GM19467 (cell line): Measurements from ENCODE around the gene EHD4.

Experiments
- ATAC-seq: cut with Tn5 transposase; IDR thresholded peaks from one replicate; pipeline ENCODE4 v1.9.1; 2021; ENCODE audit warnings: mild to moderate bottlenecking, moderate library complexity; ENCODE audit not compliant: unreplicated experiment

The EHD4 gene

DNA sequence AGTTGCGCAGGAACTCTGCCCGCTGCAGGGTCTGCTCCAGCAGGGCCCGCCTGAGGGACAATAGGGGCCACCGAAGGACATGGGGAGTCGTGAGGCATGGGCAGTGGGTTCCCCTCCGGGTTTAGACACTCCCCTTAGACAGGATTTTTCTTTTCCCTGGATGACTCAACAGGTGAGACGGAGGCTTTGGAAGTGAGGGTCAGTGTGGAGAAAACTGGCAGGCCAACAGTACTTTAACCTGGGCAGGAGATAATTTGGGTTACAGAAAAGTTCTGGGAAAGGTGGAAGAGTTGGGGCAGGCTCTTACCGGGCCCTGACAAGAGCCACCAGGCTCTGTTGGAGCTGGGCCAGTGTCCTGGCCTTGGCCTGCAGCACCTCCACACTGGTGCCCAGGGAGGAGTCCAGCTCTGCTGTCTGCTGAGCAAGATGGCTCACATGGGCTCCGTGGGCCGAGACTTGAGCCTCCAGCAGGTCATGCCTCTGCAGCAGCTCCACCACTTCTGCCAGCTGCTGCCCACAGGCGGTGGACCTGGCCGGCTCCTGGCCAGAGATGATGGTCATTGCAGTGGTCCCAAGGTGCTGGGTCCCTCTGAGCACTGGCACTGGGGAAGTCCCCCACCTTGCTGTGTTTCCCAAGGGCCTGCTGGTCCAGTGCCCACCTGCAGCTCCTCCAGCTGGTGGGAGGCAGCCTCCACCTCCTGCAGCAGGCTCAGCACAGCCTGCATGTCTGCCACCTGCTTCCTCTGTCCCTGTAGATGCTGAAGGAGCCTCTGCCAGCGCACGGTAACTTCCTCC lies 89.5 kb downstream of the EHD4 start:
- ATAC-seq: no peak

GRCh38 chr15:41881920-41882688 lies 90.3 kb downstream of the EHD4 start:
- ATAC-seq: no peak

GRCh38 chr15:41881550-41881919 lies 90.8 kb downstream of the EHD4 start:
- ATAC-seq: no peak

- ATAC-seq: no peak
Measured at GRCh38 chr15:41881086-41881485, 91.3 kb downstream of the EHD4 start.

DNA sequence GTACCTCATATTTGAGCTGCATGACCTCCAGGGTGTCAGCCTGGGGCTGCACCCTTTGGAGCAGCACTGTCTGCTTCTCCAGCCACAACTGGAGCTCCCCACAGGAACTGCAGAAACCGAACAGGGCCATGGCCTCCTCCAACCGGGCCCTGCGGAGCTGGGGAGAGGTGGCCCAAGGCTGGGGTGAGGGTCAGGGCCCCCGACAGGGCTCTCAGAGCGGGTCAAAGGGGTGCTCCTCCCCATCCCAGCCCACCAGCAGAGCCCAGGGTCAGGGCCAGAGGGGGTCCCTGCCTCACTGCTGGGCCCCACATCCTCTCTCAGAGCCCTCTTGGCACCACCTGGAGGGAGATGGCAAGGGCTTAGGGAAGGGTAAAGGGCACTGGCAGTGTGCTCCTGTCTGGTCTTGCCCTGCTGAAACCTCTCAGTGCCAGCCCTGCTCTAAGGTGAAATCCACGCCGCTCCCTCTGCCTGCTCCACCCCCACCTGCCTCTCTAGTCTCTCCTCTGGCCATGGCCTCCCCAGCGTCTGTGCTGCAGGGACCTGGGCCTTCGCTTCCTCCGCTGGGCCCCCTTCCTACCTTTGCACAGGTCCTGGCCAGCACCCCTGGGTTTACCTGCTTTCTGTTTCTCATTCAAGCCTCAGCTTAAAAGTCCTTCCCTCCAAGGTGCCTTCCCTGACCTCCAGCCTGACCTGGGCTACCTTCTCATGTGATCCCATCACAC lies 92.0 kb downstream of the EHD4 start:
- no peak for ATAC-seq

DNA sequence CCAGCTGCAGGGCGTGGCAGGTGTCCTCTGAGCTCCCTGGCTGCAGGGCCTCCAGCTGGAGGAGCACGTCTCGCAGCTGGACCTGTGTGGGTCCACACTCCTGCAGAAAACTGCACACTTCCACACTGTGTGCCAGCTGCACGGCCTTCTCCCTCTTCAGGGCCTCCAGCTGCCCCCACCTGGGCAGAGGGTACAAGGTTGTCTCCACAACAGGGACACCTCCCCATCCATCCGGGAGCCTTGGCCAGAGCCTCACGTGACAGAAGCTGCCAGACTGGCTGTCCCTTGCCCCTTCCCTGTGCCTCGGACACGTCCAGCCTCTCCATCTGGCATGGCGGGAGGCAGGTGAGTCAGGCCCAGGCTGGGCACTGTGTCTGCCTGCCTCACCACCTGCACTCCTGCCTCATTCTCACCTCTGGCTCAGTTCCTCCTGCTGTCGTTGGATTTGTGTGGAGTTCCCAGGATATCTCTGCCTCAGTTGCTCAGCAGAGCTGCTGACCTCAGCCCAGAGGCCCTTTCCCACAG lies 93.0 kb downstream of the EHD4 start:
- no peak for ATAC-seq

GRCh38 chr15:41878355-41878699 lies 94.0 kb downstream of the EHD4 start:
- no peak for ATAC-seq

- ATAC-seq: no peak
Measured at GRCh38 chr15:41877631-41878354, 94.6 kb downstream of the EHD4 start.

GRCh38 chr15:41876689-41877088 lies 95.7 kb downstream of the EHD4 start:
- ATAC-seq: no peak

DNA sequence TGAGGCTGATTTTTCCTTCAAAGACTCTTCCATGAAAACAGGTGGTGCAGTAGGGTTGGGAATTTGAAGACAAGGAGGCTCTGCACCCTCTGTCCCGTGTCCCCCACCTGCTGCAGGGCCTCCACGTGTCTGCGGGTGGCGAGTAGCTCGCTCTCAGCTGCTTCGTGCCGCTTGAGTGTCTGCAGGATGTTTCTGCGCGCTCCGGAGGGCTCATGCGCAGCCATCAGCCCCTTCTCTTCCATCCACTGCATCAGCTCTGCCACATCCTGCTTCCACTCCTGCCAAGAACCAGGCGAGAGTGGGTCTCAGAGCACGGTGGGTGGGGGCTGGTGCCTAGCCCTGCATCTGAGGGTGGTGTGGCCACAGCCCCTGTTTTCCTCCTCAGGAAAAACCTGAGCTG lies 96.3 kb downstream of the EHD4 start:
- no peak for ATAC-seq

GRCh38 chr15:41874736-41875135 lies 97.6 kb downstream of the EHD4 start:
- no peak for ATAC-seq

GRCh38 chr15:41873711-41874110 lies 98.6 kb downstream of the EHD4 start:
- no peak for ATAC-seq

- ATAC-seq: no peak
Measured at GRCh38 chr15:41872166-41872747, 100.1 kb downstream of the EHD4 start.

DNA sequence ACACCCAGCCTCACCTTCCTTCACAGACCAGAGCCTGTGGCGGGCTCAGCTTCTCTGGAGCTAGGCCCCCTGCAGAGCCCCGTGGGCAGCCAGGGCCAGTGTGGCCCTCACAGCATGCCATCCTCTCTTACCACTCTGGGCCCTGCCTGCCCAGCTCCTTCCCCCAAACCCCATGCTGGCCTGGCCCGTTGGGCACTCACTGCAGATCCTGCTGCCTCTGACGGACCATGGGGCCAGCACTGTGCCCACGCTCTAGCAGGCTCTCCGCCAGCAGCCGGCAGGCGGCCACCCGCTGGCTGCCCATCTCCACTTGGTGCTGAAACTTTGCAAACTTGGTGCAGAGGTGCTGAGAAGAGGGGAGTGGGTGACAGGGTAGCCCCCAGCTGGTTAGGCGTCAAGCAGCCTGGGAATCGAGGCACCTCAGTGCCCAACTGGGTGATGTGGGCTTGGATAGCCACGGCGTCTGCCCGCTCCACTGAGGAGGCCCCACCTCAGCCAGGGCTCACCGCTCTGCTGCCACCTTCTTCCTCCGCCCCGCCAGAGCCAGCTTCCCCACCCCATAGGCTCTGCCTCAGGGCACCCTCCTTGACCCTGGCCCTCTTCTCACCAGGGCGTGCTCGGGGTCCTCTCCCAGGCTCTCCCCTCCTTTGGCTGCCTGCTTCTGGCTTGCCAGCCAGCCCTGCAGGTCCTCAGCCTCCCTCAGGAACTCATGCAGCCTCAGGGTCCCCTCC lies 101.0 kb downstream of the EHD4 start:
- no peak for ATAC-seq

GRCh38 chr15:41870689-41871081 lies 101.7 kb downstream of the EHD4 start:
- no peak for ATAC-seq

DNA sequence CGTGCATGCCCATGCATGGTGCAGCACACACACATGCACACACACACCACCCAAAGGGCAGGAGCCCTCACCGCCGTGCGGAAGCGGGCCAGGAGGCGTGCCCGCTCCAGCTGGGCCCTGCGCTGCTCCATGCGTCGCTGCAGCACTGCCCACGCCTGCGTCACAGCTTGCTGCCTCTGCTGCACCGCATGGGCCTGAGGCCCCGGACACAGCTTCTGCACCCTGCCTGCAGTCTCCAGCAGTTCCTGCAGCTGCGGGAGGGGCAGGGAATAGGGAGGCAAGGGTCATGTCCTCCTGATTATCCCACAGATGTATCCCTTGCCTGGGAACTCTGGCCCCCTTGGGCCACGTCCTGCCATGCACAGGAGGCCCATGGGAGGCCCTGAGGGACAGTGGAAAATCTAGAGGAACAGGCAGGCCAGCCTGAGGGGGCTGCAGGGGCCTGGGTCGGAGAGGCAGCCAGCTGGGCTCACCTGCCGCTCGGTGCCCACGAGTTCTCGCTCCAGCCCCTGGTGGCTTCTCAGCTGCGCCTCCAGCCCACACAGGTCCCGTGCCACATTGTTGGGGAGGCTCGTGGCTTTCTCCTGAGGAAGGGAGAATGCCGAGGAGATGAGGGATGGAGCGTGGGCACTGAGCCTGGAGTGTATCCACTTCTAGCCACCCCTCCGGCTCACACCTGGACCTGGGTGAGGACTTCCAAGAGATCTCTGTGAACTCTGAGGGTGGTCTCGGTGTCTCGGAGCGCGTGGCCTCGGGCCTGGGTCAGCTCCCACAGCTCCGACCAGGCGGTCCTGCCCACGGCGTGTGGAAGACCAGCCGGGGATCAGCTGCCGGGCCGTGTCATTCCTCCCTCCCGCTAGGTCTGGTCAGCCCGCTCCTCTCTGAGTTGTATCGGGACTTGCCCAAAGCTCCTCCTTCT lies 102.3 kb downstream of the EHD4 start:
- no peak for ATAC-seq

DNA sequence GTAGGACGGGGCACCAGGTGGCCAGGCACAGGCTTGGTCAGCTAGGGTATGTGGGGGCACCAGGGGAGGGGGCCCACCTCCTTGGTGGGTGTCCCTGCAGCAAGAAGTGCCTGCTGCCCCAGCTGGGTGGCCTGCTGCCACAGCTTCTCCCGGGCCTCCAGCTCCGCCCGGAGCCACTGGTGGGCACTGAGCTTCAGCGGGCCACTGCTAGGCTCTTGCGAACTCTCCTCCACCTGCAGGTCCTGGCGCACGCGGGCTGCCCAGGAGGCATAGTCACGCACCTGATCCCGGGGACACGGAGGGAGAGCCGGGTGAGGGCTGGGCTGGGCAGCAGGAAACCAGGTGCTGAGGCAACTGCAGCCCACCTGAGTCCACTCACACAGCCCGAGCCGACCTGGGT lies 104.0 kb downstream of the EHD4 start:
- ATAC-seq: no peak

DNA sequence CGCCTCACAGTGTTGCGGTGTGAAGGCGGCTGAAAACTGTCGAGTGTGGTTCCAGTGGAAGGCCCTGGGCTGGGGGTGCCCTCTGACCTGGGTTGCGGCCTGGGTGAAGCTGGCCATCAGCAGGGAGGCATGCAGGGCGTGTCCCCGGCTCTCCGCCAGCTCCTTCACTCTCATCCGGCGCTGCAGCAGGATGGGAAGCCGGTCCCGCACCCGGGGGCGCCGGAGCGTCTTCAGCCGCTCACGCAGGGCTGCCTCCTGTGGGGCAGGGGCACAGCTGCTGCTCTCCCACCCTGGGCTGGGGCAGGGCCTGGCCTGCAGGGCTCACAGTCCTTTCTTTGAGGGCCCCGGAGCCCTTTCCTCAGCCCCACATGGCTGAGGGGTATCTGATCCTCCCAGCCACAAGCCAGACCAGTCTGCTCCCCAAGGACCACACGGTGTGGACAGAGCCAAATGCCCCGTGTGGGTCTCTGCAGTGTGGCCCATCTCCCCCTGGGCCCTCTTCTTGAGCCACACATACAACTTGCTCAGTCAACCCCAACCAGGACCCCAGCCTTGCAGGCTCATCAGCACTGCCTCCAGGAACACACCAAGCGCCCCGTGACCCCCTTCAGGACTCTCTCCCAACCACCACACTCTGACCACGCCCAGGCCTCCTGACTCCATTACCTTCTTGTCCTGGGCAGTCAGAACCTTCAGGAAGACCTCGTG lies 105.3 kb downstream of the EHD4 start:
- ATAC-seq: no peak
